ENCODE data around the gene RHBDL2. TPM values are rescaled to one million over a fixed set of nuclear protein-coding genes. Genes with fewer than 3 reads are reported as not detected.
"Not testable (repeated sequence)": the region's sequence is repeated elsewhere in the genome, so short reads cannot be mapped to it uniquely, and the experiment has no call there.

Gene RHBDL2
- total RNA-seq, 1 donor from 2014 or later, result not detected

DNA sequence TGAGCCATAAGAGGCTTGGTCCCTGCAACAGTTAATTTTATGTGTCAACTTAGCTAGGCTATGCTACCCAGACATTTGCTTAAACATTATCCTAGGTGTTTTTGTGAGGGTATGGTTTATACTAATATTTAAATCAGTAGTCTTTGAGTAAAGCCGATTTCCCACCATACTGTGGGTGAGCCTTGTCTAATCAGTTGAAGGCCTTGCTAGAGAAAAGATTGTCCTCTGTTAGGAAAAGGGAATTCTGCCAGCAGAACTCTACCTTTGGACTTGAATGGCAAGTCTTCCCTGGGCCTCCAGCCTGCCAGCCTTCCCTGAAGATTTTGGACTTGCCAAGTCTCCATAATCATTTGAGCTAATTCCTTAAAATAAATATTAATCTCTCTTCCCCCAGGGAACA lies 23.9 kb downstream of the RHBDL2 start:
- intact Hi-C loops (cut with micrococcal nuclease), result no loop called here
- no peak for DNase-seq
- no peak for ATAC-seq (ENCODE audit: low read depth)
- ChIA-PET POLR2A (no interaction called here), CTCF (no interaction called here)
- TF ChIP-seq, protein P1, sequence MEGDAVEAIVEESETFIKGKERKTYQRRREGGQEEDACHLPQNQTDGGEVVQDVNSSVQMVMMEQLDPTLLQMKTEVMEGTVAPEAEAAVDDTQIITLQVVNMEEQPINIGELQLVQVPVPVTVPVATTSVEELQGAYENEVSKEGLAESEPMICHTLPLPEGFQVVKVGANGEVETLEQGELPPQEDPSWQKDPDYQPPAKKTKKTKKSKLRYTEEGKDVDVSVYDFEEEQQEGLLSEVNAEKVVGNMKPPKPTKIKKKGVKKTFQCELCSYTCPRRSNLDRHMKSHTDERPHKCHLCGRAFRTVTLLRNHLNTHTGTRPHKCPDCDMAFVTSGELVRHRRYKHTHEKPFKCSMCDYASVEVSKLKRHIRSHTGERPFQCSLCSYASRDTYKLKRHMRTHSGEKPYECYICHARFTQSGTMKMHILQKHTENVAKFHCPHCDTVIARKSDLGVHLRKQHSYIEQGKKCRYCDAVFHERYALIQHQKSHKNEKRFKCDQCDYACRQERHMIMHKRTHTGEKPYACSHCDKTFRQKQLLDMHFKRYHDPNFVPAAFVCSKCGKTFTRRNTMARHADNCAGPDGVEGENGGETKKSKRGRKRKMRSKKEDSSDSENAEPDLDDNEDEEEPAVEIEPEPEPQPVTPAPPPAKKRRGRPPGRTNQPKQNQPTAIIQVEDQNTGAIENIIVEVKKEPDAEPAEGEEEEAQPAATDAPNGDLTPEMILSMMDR (IDR thresholded peaks at IDR 0.05), result no peak
- Mint-ChIP-seq H3K36me3 (ENCODE audit: low read depth) (no peaks in the 10 kb centered on the region), H3K4me3 (no peak overlapping the region), H3K27ac (no peak overlapping the region), H3K9me3 (no peaks in the 10 kb centered on the region), H3K4me1 (no peaks in the 10 kb centered on the region), H3K27me3 (no peaks in the 10 kb centered on the region)

DNA sequence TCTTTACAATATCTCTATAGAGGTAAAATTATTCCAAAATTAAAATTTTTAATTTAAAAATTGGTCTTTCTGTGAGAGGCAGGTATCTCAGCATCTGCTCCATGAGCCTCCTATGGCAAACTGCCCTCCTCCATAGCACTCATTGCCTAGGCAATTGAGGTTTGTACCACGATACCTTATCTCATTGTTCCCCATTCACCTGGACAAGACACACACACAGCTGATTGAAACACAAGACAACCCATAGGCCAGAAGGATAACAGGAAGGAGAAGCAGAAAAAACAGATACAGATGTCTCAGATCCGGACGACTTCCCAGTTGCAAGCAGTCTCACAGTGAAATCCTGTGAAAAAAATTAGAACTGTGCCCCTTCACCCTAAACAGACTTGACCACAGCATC lies 24.3 kb downstream of the RHBDL2 start:
- ChIA-PET POLR2A (interaction anchor here (0.6 kb wide), 1 partner anchor 95 kb away, joined by 5 read pairs; no protein-coding TSS in a partner anchor), CTCF (no interaction called here)
- no peak overlapping the region for H3K4me3 Mint-ChIP-seq
- no peaks in the 10 kb centered on the region for H3K9me3 Mint-ChIP-seq
- no peaks in the 10 kb centered on the region for H3K27me3 Mint-ChIP-seq
- no peaks in the 10 kb centered on the region for H3K36me3 Mint-ChIP-seq (ENCODE audit: low read depth)
- DNase-seq, result no peak
- no peak for ATAC-seq (ENCODE audit: low read depth)
- intact Hi-C loops (cut with micrococcal nuclease), result no loop called here
- no peaks in the 10 kb centered on the region for H3K4me1 Mint-ChIP-seq
- TF ChIP-seq, protein P1 (IDR thresholded peaks at IDR 0.05), result no peak
- no peak overlapping the region for H3K27ac Mint-ChIP-seq

DNA sequence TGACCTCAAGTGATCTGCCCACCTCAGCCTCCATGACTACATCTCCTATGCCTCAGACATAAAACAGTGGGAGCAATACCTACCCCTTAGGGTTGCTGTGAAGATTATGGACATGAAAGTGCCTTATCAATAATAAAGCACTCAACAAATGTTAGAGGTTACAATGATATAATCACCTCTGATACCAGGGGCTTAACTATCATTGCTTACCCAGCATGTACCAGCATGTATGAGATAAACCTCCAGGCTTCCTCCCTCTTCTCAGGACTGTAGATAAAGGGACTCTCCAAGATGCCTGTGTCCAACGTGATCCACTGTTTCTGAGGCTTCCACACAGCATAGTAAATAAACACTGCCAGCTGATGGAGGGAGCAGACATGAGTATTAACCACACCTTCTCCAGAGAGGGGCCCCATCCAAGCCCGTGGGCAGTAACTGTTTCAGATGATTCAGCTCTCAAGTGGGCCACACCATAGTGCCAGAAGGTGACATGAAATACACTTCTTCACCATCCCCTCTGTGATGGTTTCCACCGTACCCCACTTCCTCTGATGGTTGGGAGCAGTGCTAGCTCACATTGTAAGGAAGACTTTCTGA lies 26.2 kb downstream of the RHBDL2 start:
- ChIA-PET CTCF (no interaction called here), POLR2A (no interaction called here)
- Mint-ChIP-seq H3K27me3 (no peaks in the 10 kb centered on the region), H3K36me3 (ENCODE audit: low read depth) (no peaks in the 10 kb centered on the region), H3K9me3 (no peaks in the 10 kb centered on the region), H3K27ac (no peak overlapping the region), H3K4me3 (no peak overlapping the region), H3K4me1 (no peaks in the 10 kb centered on the region)
- DNase-seq, result no peak
- ATAC-seq (ENCODE audit: low read depth), result no peak
- intact Hi-C loops (cut with micrococcal nuclease), result no loop called here
- TF ChIP-seq, protein P1 (IDR thresholded peaks at IDR 0.05), result no peak

DNA sequence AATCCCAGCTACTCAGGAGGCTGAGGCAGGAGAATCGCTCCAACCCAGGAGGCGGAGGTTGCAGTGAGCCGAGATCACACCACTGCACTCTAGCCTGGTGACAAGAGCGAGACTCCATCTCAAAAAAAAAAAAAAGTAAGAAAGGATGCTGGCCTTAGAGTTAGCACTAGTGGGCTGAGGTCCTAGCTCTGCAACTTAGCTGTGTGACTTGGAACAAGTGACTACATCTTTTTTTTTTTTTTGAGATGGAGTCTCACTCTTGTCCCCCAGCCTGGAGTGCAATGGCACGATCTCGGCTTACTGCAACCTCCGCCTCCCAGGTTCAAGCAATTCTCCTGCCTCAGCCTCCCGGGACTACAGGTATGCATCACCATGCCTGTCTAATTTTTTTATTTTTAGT lies 26.7 kb downstream of the RHBDL2 start:
- H3K36me3 Mint-ChIP-seq (ENCODE audit: low read depth); H3K27me3 Mint-ChIP-seq; CTCF ChIA-PET; H3K27ac Mint-ChIP-seq; POLR2A ChIA-PET; ATAC-seq (ENCODE audit: low read depth); intact Hi-C loops (cut with micrococcal nuclease); H3K4me1 Mint-ChIP-seq; DNase-seq; H3K9me3 Mint-ChIP-seq; H3K4me3 Mint-ChIP-seq: not testable (repeated sequence)

DNA sequence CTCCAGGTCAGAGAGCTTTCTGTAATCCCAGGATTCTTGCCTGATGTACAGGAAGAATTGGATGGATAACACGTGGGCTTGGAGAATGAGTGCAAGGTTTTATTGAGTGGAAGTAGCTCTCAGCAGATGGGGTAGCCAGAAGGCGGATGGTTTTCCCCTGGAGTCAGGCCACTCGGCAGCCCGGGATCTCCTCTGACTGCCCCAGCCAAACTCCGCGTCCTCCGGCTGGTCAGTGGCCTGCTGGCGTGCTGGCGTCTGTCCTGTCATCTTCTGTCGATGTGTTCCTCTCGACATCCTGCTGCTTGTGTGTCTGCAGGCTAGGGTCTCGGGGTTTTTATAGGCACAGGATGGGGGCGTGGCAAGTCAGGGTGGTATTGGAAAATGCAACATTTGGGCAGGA lies 32.8 kb downstream of the RHBDL2 start:
- ATAC-seq (ENCODE audit: low read depth) (no peak), DNase-seq (no peak)
- Mint-ChIP-seq H3K4me1 (no peaks in the 10 kb centered on the region), H3K27ac (no peak overlapping the region), H3K27me3 (no peaks in the 10 kb centered on the region), H3K4me3 (no peak overlapping the region), H3K9me3 (peaks cover 3% of the 10 kb centered on the region), H3K36me3 (ENCODE audit: low read depth) (no peaks in the 10 kb centered on the region)
- TF ChIP-seq, protein P1 (IDR thresholded peaks at IDR 0.05), result no peak
- ChIA-PET POLR2A (no interaction called here), CTCF (no interaction called here)
- intact Hi-C loops (cut with micrococcal nuclease), result no loop called here

DNA sequence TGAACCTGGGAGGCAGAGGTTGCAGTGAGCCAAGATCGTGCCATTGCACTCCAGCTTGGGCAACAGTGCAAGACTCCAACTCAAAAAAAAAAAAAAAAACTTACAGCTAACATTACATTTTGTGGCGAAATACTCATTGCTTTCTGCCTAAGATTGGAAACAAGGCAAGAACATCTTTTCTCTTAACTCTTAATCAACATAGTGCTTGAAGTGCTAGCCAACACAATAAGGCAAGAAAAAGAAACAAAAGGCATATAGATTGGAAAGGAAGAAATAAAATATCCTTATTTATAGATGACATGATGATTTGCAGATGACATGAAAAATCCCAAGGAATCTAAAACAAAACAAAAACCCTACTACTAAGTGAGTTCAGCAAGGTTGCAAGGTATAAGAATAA lies 35.6 kb downstream of the RHBDL2 start:
- Mint-ChIP-seq H3K27me3 (no peaks in the 10 kb centered on the region), H3K9me3 (peaks cover 3% of the 10 kb centered on the region), H3K36me3 (ENCODE audit: low read depth) (no peaks in the 10 kb centered on the region), H3K27ac (no peak overlapping the region), H3K4me3 (no peak overlapping the region), H3K4me1 (no peaks in the 10 kb centered on the region)
- intact Hi-C loops (cut with micrococcal nuclease), result no loop called here
- TF ChIP-seq, protein P1 (IDR thresholded peaks at IDR 0.05), result no peak
- POLR2A ChIA-PET, result interaction anchor here (0.6 kb wide), 1 partner anchor 12 kb away, joined by 4 read pairs; no protein-coding TSS in a partner anchor
- no peak for ATAC-seq (ENCODE audit: low read depth)
- DNase-seq, result no peak
- CTCF ChIA-PET, result no interaction called here

All from activated B cell treated with CpG ODN at 0.5 μM for 24 hours (primary cell).